ENCODE data around the gene GPR142.
A peak's percentile ranks its signal among the peaks of the same experiment; 100 is the strongest.

Gene GPR142

DNA sequence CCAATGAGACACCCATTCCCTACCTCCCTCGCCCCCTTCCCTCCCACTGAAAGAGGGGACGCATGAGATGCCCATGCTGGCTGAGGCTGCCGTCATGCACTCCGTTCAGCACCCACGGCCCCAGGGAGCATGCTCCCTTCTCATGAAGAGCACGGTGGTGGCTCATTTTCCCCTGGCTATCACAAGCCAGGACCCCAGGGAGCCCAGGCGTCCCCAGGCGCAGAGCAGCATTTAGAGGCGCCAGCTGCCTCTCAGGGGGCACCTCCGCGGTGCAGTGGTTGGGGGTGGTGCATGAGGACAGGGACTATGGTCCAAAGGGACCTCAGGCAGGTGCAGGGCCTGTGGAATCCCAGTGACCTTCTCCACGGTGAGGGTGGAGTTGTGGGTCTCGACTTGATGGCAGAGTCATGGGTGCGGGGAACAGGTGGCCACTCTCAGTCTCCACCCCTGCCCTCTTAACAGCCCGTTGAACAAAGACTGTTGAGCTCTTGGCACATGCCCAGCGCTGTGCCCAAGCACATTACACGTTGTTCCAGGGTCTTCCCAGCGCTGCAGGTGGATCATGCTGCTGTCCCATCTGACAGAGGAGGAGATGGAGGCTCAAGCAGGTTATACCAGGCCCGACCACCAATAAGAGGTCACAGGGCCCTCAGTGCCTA is 27.6 kb upstream of the GPR142 start:
- no peak for DNase-seq

DNA sequence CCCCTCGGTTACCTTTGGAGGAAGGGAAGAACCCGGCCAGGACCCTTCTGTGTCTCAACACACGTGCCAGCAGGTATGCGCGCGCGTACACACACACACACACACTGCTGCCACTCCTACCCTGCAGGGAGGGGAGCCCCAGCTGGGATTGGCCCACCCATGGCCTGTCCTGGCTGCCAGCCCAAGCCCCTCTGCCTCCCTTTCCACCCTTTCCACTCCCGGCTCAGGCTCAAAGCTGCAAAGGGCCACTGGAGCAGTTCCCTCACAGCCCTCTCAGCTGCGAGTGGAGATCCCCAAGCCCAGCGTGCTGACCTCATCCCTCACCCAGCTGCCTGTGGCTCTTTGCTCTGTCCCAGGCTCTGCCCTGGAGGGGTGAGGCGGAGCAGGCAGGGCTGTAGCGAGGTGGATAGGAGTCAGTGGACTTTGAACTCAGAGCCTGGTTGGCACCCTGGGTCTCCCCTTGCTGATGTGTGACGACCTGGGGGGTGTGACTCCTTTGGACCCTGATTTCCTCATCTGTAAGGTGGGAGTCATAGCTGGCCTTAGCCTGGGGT is 26.8 kb upstream of the GPR142 start:
- no peaks in the 10 kb centered on the region for H3K27me3 ChIP-seq (ENCODE audit: insufficient read depth, low read depth, severe bottlenecking)
- peaks cover 6% of the 10 kb centered on the region for H3K9me3 ChIP-seq (ENCODE audit: severe bottlenecking)
- H3K27ac ChIP-seq = peak overlapping the region; percentile 75
- DNase-seq = peak; percentile 67
- H3K4me3 ChIP-seq (ENCODE audit: low read depth, low read length) = no peak overlapping the region
- no peaks in the 10 kb centered on the region for H3K36me3 ChIP-seq
- TF ChIP-seq, protein P1, sequence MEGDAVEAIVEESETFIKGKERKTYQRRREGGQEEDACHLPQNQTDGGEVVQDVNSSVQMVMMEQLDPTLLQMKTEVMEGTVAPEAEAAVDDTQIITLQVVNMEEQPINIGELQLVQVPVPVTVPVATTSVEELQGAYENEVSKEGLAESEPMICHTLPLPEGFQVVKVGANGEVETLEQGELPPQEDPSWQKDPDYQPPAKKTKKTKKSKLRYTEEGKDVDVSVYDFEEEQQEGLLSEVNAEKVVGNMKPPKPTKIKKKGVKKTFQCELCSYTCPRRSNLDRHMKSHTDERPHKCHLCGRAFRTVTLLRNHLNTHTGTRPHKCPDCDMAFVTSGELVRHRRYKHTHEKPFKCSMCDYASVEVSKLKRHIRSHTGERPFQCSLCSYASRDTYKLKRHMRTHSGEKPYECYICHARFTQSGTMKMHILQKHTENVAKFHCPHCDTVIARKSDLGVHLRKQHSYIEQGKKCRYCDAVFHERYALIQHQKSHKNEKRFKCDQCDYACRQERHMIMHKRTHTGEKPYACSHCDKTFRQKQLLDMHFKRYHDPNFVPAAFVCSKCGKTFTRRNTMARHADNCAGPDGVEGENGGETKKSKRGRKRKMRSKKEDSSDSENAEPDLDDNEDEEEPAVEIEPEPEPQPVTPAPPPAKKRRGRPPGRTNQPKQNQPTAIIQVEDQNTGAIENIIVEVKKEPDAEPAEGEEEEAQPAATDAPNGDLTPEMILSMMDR (IDR thresholded peaks at IDR 0.05; ENCODE audit: low read depth, low read length) = no peak

More for the DNA sequence above, 27.6 kb upstream of the GPR142 start:
- TF ChIP-seq, protein P1 (IDR thresholded peaks at IDR 0.05; ENCODE audit: low read depth, low read length) = no peak
- peaks cover 15% of the 10 kb centered on the region for H3K9me3 ChIP-seq (ENCODE audit: severe bottlenecking)
- no peaks in the 10 kb centered on the region for H3K27me3 ChIP-seq (ENCODE audit: insufficient read depth, low read depth, severe bottlenecking)
- no peak overlapping the region for H3K4me3 ChIP-seq (ENCODE audit: low read depth, low read length)
- H3K36me3 ChIP-seq = no peaks in the 10 kb centered on the region
- peak overlapping the region; percentile 75 for H3K27ac ChIP-seq

DNA sequence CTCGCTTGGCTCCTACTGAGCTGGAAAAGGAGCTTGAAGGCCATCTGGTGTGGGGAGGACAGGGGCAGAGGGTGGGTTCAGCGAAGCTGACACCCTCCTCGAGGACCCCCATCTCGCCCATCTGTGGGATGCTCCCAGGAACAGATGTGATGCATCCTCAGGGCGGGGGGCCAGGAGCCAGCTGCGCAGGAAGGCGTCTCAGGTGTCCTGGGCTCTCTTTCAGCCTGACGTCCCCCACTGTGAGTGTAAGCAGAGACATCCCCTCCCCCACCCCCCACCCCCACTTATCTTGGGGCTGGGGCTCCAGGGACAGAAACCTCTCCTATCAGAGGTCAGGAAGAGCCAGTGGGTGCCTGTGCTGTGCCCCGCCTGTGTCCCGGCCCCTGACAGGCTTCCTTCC is 25.1 kb upstream of the GPR142 start:
- H3K27me3 ChIP-seq (ENCODE audit: insufficient read depth, low read depth, severe bottlenecking) = no peaks in the 10 kb centered on the region

DNA sequence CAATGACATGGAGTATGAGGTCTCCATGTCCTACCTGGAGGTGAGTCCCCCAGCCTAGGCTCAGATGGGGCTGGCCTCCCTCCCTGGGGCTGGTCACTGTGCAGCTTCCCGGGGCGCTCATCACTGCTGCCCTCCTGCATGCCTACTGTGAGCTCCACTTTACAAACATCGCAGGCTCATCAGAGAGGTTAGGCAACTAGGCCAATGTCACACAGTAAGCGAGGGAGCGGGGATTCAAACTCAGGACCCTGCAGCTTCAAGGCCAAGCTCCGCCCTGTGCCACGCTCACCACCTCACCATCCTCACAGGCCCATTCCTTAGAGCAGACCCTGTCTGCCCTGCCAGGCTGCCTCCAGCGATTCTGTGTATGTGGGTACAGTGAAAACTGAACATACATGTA is 24.2 kb upstream of the GPR142 start:
- TF ChIP-seq, protein P1 (IDR thresholded peaks at IDR 0.05; ENCODE audit: low read depth, low read length) = no peak
- Histone ChIP-seq H3K27ac (peak overlapping the region; percentile 75), H3K4me3 (ENCODE audit: low read depth, low read length) (no peak overlapping the region), H3K27me3 (ENCODE audit: insufficient read depth, low read depth, severe bottlenecking) (no peaks in the 10 kb centered on the region), H3K36me3 (no peaks in the 10 kb centered on the region), H3K9me3 (ENCODE audit: severe bottlenecking) (no peaks in the 10 kb centered on the region)
- DNase-seq = no peak

More for the DNA sequence above, 25.1 kb upstream of the GPR142 start:
- Histone ChIP-seq H3K9me3 (ENCODE audit: severe bottlenecking) (no peaks in the 10 kb centered on the region), H3K36me3 (no peaks in the 10 kb centered on the region), H3K27ac (peak overlapping the region; percentile 75), H3K4me3 (ENCODE audit: low read depth, low read length) (no peak overlapping the region)
- peak; percentile 38 for DNase-seq
- TF ChIP-seq, protein P1 (IDR thresholded peaks at IDR 0.05; ENCODE audit: low read depth, low read length) = no peak

DNA sequence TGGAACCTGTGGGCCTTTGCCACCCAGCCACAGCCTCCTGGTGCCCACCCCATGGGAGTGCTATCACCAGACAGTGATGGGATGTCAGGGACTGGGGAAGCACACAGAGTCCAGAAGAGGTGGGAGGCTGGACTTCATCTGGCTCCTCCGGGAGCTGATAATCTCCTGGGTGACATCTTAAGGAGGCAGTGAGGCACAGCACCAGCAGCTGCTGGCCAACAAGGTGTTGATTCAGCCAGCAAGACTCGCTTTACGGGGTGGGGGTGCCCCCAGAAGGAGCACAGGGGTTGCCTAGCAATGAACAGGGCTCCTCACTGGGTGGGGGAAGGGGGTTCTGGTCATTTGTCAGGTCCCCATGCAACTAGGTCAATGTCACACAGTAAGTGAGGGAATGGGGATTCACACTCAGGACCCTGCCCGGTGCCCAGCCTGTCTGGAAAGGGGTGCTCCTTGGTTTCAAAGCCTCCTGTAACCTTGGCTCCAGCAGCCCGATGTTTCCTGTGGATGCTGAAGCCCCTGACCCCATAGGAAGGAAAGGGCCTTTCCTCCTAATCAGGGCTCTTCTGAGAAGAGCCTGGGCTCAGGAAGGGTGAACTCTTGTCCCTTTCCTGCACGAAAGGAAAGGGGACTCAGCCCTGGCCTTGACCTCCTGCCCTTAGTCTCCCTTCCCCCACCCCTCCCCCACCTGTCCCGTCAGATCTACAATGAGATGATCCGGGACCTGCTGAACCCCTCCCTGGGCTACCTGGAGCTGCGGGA is 23.6 kb upstream of the GPR142 start:
- no peaks in the 10 kb centered on the region for H3K27me3 ChIP-seq (ENCODE audit: insufficient read depth, low read depth, severe bottlenecking)
- TF ChIP-seq, protein P1 (IDR thresholded peaks at IDR 0.05; ENCODE audit: low read depth, low read length) = peak; percentile 25; the same call in 1 of the 2 replicates
- no peaks in the 10 kb centered on the region for H3K36me3 ChIP-seq
- H3K4me3 ChIP-seq (ENCODE audit: low read depth, low read length) = no peak overlapping the region
- DNase-seq = peak; percentile 84
- H3K27ac ChIP-seq = peak overlapping the region; percentile 75
- H3K9me3 ChIP-seq (ENCODE audit: severe bottlenecking) = no peaks in the 10 kb centered on the region
